H1 (cell line): ENCODE results near the gene SLC25A51. TPM values are rescaled to one million over a fixed set of nuclear protein-coding genes. Genes with fewer than 3 reads are reported as not detected.

Source experiments
- BACH1 ChIP-seq: IDR thresholded peaks from 2 replicates; pipeline ENCODE4 v1.6.1; 2012; ENCODE audit warnings: low read length, improper control_type of control experiment
- CHD1 ChIP-seq: IDR thresholded peaks from 2 replicates; pipeline ENCODE4 v1.6.1; 2012; ENCODE audit warnings: low read depth, low read length, improper control_type of control experiment
- CHD2 ChIP-seq: IDR thresholded peaks from 2 replicates; pipeline ENCODE4 v1.6.1; 2012; ENCODE audit warnings: low read length, improper control_type of control experiment
- CHD7 ChIP-seq: fragments of 300-600 bp; sonication (generic); IDR thresholded peaks from 2 replicates; pipeline ENCODE4 v1.7.1; 2012; ENCODE audit warnings: low read length, moderate library complexity, mild to moderate bottlenecking, inconsistent platforms; ENCODE audit not compliant: insufficient replicate concordance
- CTBP2 ChIP-seq: IDR thresholded peaks from 2 replicates; pipeline ENCODE4 v1.7.0; 2011; ENCODE audit warnings: borderline replicate concordance, mild to moderate bottlenecking, moderate library complexity, mixed read lengths, low read length; ENCODE audit not compliant: insufficient read depth, insufficient read length
- EZH2 ChIP-seq: fragments of 200-600 bp; sonication (generic); IDR thresholded peaks from 2 replicates; pipeline ENCODE4 v1.7.1; 2012; ENCODE audit warnings: low read depth, mild to moderate bottlenecking, moderate library complexity, low read length, inconsistent platforms; ENCODE audit not compliant: severe bottlenecking
- NANOG ChIP-seq: IDR thresholded peaks from 2 replicates; pipeline ENCODE4 v1.6.1; 2011; ENCODE audit warnings: low read length, low read depth, mild to moderate bottlenecking, inconsistent platforms; ENCODE audit not compliant: insufficient read depth, poor library complexity, severe bottlenecking
- RBBP5 ChIP-seq: IDR thresholded peaks from 2 replicates; pipeline ENCODE4 v1.7.1; 2012; ENCODE audit warnings: low read depth, mild to moderate bottlenecking, inconsistent platforms, low read length, moderate library complexity, borderline replicate concordance
- RXRA ChIP-seq: IDR thresholded peaks from 2 replicates; pipeline ENCODE4 v1.6.1; 2011; ENCODE audit warnings: low read depth, mild to moderate bottlenecking, low read length, moderate library complexity; ENCODE audit not compliant: insufficient read depth
- SIRT6 ChIP-seq: IDR thresholded peaks from one replicate; pipeline ENCODE4 v1.7.1; 2012; ENCODE audit warnings: low read length, inconsistent platforms
- SRF ChIP-seq: IDR thresholded peaks from 2 replicates; pipeline ENCODE4 v1.6.1; 2011; ENCODE audit warnings: mild to moderate bottlenecking, low read depth, low read length, moderate library complexity
- TBP ChIP-seq: IDR thresholded peaks from 2 replicates; pipeline ENCODE4 v1.6.1; 2011; ENCODE audit warnings: low read depth, low read length, improper control_type of control experiment
- polyA plus RNA-seq, 7 experiments: library from polyadenylated mRNA; depleted of rRNA in 3 of 7; stranded (reverse) in 5 of 7; unstranded in 2 of 7; fragments of >200 nt in 5 of 7; fragments of 200-250 nt in 2 of 7; gene quantifications; 1 replicate in 5 of 7; 2 replicates in 1 of 7; 4 replicates in 1 of 7; pipeline versions ENCODE4 v1.2.1 to v1.2.3, GENCODE V29; 2011 to 2013; ENCODE audit warnings: missing spikeins in 2 of 7, mixed read lengths in 2 of 7
- total RNA-seq: library from RNA; stranded (reverse); fragmentation: NEBNext Ultra II Directional; extraction: Animal tissue kit (Norgen Biotek cat#: 25700); gene quantifications from 2 replicates; pipeline ENCODE4 v1.2.1, GENCODE V29; 2021

SLC25A51 gene
- total and polyA plus RNA-seq, 2 of the 8 experiments (the other 6 are each of a cell fraction or from before 2014, with no cell fraction given): 8.0 to 14.5 TPM

- TF ChIP-seq CHD7 (no peak), NANOG (no peak), CHD2 (no peak), CTBP2 (no peak), CHD1 (no peak), EZH2 (no peak), SRF (no peak), RXRA (no peak), TBP (no peak), SIRT6 (no peak), RBBP5 (no peak), BACH1 (no peak)
Measured at GRCh38 chr9:37944266-37944650, 40.3 kb upstream of the SLC25A51 start (continued).
